HG03342 (cell line): ENCODE data around the gene NCKAP5L.
"Not testable (repeated sequence)": the region's sequence is repeated elsewhere in the genome, so short reads cannot be mapped to it uniquely, and the experiment has no call there.

Source experiments
- ATAC-seq: cut with Tn5 transposase; IDR thresholded peaks from one replicate; pipeline ENCODE4 v1.9.1; 2021; ENCODE audit warnings: mild to moderate bottlenecking, moderate library complexity; ENCODE audit not compliant: unreplicated experiment

Gene NCKAP5L

GRCh38 chr12:49784756-49785409, 43.3 kb downstream of the NCKAP5L start:
- no peak for ATAC-seq

GRCh38 chr12:49783917-49784676, 44.1 kb downstream of the NCKAP5L start:
- ATAC-seq: no peak

GRCh38 chr12:49780914-49781313, 47.3 kb downstream of the NCKAP5L start:
- not testable (repeated sequence) for ATAC-seq

GRCh38 chr12:49779581-49779980, 48.6 kb downstream of the NCKAP5L start:
- no peak for ATAC-seq

- ATAC-seq: no peak
Measured at GRCh38 chr12:49777800-49778748, 50.1 kb downstream of the NCKAP5L start.

- ATAC-seq: no peak
Measured at GRCh38 chr12:49777341-49777740, 50.9 kb downstream of the NCKAP5L start.

GRCh38 chr12:49776858-49777257, 51.4 kb downstream of the NCKAP5L start:
- no peak for ATAC-seq

- no peak for ATAC-seq
Measured at GRCh38 chr12:49776413-49776812, 51.8 kb downstream of the NCKAP5L start.

GRCh38 chr12:49773102-49773501, 55.1 kb downstream of the NCKAP5L start:
- ATAC-seq: not testable (repeated sequence)

- ATAC-seq: no peak
Measured at GRCh38 chr12:49767333-49767732, 60.9 kb downstream of the NCKAP5L start.

GRCh38 chr12:49766115-49766455, 62.1 kb downstream of the NCKAP5L start:
- no peak for ATAC-seq

GRCh38 chr12:49764126-49764525, 64.1 kb downstream of the NCKAP5L start:
- ATAC-seq: no peak

- ATAC-seq: no peak
Measured at GRCh38 chr12:49763006-49763591, 65.1 kb downstream of the NCKAP5L start.

- ATAC-seq: no peak
Measured at GRCh38 chr12:49762468-49762847, 65.8 kb downstream of the NCKAP5L start.

- no peak for ATAC-seq
Measured at GRCh38 chr12:49761677-49762467, 66.3 kb downstream of the NCKAP5L start.

- no peak for ATAC-seq
Measured at GRCh38 chr12:49750996-49751393, 77.2 kb downstream of the NCKAP5L start.

GRCh38 chr12:49750027-49750995, 77.9 kb downstream of the NCKAP5L start:
- ATAC-seq: no peak

- ATAC-seq: no peak
Measured at GRCh38 chr12:49748800-49749199, 79.4 kb downstream of the NCKAP5L start.

GRCh38 chr12:49748306-49748705, 79.9 kb downstream of the NCKAP5L start:
- ATAC-seq: no peak
